Right forelimb (tissue), 1 donor: ENCODE results near the gene DOLPP1.
A peak's percentile ranks its signal among the peaks of the same experiment; 100 is the strongest.
"Not testable (repeated sequence)": the region's sequence is repeated elsewhere in the genome, so short reads cannot be mapped to it uniquely, and the experiment has no call there.

Source experiments
- DNase-seq: peaks from one replicate; pipeline ENCODE4 v3.0.0-alpha.2; 2018

Gene DOLPP1

DNA sequence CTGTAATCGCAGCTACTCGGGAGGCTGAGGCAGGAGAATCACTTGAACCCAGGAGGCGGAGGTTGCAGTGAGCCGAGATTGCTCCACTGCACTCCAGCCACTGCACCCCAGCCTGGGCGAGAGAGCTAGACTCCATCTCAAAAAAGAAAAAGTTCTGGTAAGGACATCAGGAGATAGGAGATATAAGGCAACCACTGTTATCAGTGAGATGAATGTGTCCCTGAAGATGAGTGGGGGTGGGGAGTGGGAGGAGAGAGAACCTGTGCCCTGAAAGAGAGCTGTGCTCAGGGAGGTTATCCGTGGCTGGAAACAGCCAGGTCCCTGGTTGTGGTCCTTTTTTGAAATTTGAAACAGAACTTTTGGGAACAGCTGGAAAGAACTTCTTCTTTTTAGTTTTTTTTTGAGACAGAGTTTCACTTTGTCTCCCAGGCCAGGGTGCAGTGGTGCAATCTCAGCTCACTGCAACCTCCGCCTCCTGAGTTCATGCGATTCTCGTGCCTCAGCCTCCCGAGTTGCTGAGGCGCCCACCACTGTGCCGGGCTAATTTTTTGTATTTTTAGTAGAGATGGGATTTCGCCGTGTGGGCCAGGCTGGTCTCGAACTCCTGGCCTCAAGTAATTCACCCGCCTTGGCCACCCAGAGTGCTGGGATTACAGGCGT, 32.9 kb downstream of the DOLPP1 start:
- no peak for DNase-seq

DNA sequence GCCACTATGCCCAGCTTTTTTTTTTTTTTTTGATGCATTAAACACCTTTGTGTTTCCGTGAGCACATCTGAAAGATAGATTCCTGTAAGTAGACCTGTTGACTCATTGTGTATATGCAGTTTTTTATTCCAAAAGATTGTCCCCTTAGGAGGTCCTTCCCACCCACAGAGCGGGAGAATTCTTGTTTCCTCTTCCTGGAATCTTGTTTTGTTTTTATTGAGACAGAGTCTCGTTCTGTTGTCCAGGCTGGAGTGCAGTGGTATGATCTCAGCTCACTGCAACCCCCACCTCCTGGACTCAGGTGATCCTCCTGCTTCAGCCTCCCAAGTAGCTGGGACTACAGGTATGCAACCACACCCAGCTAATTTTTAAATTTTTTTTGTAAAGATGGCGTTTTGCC, 37.9 kb downstream of the DOLPP1 start:
- no peak for DNase-seq

DNA sequence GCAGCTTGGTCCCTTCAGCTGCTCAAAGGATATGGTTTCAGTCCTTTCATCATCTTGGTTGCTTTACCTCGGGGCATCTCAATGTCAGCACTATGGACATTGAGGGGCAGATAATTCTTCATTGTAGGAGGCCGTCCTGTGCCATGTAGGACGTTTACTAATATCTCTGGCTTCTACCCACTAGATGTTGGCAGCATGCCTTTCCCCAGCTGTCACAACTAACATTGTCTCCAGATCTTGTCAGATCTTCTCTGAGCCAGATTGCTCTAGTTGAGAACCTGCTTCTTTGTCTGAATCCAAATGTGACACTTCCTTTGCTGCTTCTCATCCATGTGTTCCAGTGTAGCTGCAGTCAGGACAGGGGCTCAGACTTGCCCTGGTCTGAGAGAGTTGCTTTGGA, 40.6 kb downstream of the DOLPP1 start:
- DNase-seq = no peak

DNA sequence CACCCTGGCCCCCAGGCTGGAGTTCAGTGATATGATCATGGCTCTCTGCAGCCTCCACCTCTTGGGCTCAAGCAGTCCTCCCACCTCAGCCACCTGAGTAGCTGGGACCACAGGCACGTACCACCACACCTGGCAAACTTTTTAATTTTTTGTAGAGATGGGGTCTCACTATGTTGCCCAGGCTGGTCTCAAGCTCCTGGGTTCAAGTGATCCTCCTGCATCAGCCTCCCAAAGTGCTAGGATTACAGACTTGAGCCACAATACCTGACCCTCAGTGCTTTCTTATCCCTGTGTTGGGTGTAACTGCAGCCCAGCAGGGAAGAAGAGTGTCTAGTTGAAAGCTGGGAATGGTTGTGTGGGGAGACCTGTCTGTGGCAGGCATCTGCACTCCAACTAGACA, 41.2 kb downstream of the DOLPP1 start:
- DNase-seq = no peak

DNA sequence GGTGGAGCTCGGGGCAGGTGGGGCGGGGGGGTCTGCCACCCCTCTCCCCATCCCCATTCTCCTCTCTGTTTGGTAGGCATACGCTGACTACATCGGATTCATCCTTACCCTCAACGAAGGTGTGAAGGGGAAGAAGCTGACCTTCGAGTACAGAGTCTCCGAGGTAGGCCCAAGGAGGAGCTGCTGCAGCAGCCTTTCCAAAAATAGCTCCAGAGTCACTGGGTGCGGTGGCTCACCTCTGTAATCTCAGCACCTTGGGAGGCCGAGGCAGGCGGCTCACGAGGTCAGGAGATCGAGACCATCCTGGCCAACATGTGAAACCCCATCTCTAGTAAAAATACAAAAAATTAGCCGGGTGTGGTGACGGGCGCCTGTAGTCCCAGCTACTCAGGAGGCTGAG, 42.1 kb downstream of the DOLPP1 start:
- not testable (repeated sequence) for DNase-seq

DNA sequence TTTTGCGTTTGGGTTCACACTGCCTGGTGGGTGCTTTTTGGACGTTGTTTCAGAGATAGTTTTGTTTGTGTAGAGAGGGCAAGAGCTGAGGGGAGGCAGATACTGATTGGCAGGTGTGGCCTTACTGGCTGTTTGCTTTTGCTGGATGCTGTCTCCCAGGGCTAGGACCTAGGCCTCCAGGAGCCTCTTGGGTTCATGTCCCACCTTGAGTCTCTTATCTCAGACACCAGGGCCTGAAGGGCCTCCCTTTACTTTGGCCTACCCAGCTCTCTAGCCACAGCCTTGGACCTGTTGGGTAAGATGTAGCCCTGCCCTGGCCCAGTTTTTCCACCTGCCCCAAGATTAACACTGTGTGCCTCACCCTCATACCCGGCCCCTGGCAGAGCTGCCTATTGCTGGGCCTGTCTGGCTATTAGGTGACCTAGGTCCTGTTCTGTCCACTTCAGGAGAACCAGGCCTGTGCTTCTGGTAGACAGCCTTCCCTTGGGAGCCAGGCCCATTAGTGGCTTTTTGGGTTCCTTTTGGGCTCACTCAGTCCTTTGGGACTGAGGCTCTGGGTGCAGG, 43.7 kb downstream of the DOLPP1 start:
- no peak for DNase-seq

DNA sequence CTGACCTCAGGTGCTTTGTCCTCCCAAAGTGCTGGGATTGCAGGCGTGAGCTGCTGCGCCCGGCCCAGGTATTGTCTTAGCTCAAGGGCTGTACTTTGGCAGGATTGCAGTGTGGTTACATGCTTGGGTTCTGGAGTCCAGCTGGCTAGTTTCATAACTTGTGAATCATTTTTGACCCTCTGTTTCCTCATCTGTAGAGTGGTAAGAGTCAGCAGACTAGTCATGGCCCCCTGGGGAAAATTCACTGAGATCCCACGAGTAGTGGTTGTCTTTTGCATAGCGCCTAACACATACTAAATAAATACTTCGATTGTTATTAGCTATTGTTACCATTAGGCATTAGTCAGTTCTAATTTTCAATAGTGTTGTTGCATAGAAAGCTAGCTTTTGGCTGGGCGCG, 44.6 kb downstream of the DOLPP1 start:
- DNase-seq = no peak

DNA sequence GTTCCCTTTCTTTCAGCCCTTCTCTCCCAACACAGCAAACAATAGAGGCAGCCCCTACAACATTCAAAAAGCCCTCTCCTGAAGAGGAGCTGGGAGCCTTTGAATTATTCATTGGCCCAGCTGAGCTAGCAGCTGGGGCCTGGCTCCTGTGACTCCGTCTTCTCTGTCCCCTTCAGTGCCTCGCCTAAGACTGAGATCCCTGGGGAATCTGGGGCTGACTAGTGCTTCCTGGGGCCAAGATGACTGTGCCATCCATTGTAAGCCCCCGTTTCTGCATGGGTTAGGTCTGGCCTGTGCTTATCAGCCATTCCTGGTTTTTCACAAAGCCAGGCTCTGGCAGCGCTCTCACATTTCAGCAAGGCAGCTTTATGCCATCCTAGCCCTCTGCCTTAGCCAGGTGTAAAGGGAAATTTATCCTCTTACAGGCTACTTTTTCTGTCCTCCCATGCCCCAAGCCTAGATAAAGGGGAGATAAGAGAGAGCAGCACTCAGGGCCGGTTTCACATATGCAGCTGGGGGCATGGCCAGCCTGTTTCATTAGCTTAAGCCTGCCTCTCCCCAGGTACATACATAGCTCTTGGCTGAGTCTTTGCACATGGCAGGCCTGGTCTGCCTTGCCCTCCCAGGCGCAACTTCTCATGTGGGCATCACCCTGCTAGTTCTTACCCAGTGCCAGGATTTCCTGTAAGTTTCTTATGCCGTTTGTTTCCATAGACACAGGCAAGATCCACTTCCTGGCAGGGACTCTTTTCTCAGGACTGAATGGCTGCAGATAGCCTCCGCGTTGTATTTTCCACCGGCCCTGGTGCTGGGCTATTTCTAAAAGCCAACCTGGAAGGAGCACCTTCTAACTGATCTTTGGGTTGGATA, 46.1 kb downstream of the DOLPP1 start:
- DNase-seq = no peak

DNA sequence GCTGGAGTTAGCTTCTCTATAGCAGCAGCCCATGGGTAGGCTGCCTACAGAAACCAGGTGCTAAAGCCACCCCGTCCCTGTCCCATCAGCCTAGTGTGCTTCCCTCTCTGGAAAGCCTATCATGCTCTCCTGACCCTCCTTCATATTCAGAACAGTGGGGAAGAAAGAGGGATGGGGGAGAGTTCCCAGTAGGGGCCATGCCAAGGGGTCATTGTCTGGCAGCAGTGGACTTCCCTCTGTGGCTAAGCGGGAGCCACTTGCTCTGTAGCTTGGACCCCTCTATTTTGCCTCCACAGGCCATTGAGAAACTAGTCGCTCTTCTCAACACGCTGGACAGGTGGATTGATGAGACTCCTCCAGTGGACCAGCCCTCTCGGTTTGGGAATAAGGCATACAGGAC, 47.8 kb downstream of the DOLPP1 start:
- DNase-seq = no peak

DNA sequence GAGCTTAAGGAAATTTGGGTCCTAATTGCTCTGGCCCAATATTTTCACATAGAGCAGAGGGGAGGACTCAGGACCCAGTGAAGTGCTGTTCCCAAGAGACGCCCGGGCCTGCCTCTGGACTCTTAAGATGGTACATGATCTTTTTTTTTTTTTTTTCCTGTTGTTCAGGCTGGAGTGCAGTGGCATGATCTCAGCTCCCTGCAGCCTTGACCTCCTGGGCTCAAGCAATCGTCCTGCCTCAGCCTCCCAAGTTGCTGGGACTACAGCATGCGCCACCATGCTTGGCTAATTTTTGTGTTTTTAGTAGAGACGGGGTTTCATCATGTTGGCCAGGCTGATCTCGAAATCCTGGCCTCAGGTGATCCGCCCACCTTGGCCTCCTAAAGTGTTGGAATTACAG, 49.4 kb downstream of the DOLPP1 start:
- DNase-seq = not testable (repeated sequence)

DNA sequence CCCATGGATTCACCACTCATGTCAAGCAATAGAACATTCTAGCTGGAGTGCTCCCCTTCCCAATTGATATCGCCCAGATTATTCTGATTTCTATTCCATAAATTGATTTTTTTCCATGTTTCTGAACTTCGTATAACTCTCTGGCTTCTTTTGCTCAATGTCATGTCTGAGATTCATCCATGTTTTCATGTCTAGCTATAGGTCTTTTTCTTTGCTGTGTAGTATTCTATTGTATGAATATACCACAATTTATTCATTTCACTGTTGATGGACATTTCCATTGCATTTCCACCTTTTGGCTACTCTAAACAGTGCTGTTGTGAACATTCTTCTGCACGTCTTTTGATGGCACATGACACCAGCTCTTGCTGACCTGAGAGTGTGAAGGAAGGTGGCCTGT, 49.9 kb downstream of the DOLPP1 start:
- DNase-seq = no peak

DNA sequence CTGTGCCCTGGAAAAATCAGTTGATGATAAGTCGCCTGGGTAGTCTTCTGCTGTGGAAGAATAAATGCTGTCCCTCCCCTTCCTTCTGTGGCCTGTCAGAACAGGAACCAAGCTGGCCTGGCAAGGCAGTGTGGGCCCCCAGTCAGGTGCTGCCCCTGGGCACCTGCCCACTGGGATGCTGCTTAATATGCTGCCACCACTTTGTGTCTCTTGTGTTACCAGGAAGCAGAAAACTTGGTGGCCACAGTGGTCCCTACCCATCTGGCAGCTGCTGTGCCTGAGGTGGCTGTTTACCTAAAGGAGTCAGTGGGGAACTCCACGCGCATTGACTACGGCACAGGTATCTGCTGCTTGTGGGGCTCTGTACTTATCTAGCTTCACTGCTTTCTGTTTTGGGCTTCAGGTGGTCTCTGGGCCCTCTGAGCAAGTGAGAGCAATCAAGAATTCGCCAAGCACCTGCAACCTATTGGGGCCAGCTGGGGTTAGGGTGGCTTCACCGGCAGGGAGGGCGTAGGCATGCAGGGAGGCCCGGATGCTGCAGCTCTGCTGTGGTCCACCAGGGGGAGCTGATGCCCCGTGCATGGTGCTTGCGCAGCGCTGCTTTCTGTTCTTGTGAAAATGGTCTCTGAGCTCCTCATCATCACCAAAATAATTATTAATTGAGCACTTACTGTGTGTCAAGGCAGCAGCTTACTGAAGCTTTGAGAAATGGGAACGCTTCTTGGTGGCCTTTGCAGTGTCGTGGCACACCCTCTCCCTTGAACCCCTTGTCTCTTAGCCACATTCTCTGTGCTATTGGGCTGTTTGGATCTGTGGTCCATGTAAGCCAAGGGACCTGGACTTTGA, 50.6 kb downstream of the DOLPP1 start:
- peak; percentile 86 for DNase-seq

DNA sequence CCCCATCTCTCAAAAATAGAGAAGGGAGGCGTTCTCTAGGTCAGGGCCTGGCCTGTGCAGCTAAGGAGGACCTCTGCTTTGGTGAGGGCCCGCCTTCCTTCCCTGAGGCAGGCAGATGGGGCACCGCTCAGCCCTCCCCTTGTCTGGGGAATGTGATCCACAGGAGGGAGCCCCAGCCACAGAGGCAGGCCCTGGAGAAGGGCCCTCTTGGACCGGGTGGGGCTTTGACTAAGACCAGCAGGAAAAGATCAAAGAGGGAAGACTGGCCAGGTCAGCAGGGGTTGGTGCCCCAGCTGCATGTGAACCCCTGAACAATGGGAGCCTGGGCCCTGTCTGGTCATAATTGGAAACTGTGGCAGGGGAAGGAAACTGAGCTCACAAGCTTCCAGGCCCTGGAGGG, 52.2 kb downstream of the DOLPP1 start:
- no peak for DNase-seq

DNA sequence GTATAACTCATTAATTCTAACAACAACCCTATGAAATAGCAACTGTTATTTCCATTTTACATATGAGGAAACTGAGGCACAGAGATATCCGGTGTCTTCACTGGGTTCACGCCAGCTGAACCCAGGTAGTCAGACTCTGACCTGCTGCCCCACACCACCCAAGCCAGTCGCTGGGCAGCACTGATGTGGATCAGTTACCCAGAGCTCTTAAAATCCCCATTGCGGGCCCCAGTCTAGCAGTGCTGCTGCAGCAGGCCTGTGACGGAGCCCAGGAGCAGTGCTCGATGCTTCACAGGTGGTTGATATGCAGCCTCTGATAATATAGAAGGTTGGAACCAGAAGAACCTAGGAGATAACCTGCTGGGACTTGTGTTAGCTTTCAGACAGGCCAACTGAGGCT, 54.6 kb downstream of the DOLPP1 start:
- DNase-seq = no peak

DNA sequence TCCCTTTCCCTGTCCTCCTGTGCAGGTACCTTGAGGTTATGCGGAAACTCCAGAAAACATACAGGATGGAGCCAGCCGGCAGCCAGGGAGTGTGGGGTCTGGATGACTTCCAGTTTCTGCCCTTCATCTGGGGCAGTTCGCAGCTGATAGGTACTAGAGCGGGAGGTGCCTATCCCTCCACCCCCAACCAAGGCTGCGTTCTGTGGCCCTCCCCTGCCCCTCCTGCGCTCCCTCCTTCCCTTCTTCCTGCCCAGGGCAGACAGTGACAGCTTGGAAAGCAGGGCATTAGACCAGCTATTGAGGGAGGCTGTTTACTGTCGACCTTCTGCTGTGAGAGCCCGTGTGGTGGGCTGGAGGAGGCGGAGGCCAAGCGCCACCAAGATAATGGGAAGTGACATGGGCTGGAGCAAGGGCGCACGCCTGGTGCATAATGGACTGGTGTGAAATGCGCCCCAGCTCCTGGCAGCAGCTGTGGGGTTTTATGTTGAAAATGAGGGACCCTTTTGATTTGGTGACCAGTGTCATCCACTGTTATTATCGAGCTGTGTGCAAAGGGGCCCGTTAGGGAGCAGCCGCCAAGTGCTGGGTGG, 55.6 kb downstream of the DOLPP1 start:
- no peak for DNase-seq

DNA sequence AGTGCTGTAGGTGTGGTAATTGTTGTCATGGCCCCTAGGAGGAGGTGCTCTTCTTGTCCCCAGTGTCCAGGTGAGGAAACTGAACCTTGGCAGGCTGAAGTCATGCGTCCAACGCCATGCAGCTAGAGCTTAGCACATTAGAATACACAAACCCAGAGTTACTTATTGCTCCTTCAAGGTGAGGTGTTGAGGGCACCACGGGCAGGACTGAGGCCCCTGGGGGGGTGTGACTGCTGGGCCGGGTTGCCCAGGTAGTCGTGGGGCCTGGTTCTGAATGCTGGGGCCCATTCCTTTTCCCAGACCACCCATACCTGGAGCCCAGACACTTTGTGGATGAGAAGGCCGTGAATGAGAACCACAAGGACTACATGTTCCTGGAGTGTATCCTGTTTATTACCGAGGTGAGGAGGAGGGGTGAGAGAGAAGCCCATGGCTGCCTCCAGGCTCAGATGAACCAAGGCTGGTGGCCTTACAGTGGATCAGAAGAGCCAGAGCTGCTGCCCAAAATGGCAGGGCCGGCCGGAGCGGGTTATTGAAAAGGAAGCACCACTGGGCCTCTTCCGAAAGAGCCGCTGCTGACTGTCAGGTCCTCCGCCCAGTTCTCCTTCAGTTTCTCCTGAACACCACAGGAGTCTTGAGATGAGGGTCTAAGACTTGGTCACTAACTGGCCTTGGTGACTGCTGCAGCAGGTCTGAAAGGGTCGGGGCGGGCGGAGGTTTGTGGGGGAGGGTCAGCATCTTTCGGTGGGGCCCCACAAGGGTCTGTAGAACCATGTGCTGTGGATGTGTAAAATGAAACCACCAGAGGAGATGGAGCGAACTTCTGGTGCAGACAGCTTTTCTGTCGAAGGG, 56.6 kb downstream of the DOLPP1 start:
- DNase-seq = no peak

DNA sequence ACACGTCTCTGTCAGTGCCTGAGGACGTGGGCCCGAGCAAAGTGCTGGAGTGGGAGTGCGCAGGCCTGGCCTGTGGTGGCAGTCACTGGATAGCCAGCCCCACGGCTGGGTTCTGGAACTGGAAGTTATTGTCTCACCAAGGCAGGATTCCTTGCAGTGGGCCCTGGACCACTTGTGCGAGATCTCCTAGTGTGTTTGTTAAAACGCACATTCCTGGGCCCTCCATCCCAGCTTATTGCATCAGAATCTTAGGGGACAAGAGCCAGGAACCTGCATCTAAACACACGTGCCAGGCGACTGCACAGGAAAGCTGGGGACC, 57.2 kb downstream of the DOLPP1 start:
- no peak for DNase-seq

DNA sequence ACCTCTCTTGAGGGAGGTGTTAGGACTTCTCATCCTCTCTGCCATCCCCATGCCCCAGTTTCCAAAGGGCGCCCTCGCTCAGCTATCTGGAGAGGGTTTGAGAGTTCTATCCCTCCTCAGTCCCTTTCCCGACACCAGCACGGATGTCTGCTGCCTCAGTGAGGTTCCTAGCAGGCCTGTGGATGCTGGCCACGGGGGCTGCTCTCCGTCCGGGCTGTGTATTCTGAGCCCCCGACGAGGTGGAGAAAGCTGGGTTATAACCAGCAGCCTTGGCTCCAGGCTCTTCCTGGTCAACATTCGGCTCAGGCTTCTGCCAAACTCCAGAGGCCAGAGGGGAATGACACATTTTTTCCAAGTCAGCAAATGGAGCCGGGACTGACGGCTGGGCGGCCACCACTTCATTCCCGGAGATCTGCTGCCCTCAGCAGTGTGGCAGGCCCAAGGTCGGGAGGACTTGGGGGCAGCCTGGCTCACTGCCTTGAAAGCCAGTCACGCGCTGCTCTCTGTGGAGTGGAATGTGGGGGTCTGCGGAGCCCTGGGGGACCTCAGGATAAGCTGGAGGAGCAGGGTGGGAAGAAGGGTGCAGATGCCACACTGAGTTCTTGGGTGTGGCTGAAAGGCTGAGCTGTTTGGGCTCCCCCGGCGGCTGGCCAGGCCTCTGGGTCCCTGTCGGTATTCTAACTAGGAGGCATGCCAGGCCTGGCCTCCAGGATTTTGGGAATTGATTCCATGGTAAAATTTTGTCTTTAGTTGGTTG, 57.7 kb downstream of the DOLPP1 start:
- DNase-seq = peak; percentile 78

DNA sequence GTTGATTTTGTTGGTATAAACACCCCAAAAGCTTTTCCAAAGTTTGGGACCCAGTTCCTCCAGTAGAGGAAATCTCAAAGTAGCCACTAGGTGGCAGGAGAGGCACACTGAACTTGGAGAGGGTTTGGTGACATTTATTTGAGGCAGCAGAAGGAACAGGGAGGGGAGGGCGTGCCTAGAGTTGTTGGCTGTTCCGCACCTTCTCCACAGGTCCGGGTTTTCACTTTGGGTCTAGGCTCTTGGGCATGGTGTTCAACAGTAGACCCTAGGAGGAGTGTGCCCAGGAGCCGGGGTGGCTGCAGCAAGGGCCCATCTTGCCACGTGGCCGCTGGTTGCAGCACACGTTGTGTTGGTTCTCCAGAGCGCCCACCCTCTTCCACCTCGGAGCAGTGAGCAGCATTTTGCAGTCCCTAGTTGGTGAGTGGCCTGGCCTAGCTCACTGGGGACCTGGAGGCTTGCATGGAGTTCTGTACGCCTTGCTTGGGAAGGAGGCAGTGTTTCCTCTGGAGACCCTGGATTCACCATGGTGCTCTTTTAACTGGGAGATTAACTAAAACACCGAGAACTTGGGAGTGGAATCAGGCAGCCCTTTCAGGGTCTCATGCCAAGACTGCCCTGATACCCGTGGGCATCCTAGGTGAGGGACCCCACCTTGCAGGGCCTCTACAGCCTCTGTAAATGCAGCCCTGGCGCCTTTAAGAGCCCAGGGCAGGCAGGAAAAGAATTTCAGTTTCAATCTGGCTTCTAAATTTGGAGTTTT, 58.5 kb downstream of the DOLPP1 start:
- DNase-seq = peak; percentile 88

DNA sequence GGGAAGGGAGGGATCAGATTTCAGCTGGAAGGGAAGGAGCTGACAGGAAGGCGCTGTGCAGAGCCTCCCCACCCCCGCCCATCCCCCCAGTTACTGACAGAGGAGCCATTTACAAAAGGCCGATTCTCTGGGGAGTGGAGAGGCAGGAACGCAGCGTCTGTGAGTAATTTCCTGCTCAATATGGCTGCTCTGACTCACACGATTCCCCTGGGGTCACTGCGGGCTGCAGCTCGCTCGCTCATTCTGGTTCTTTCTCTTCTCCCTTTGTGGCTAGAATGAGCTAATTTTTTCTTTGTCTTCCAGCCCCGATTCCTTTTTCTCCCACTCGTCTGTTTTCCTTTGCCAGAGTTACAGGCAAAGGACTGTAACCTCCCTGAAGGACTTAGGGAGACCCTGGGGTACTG, 59.1 kb downstream of the DOLPP1 start:
- peak; percentile 96 for DNase-seq
